Fibroblast of mammary gland (primary cell): Measurements from ENCODE around the gene PDIK1L.

Source experiments
- DNase-seq: peaks from one replicate; pipeline ENCODE4 v3.0.0-alpha.2; 2010; ENCODE audit warnings: low read depth
- H3K4me3 ChIP-seq: 2 replicates; pipeline ENCODE4 v1.5.1; 2011; ENCODE audit warnings: low read depth, mild to moderate bottlenecking, low read length, moderate library complexity; ENCODE audit not compliant: control insufficient read depth
- CTCF ChIP-seq: conservative IDR thresholded peaks from 2 replicates; pipeline ENCODE4 v1.5.1; 2011; ENCODE audit warnings: low read depth, low read length, inconsistent platforms; ENCODE audit not compliant: control insufficient read depth, insufficient read depth

PDIK1L gene

DNA sequence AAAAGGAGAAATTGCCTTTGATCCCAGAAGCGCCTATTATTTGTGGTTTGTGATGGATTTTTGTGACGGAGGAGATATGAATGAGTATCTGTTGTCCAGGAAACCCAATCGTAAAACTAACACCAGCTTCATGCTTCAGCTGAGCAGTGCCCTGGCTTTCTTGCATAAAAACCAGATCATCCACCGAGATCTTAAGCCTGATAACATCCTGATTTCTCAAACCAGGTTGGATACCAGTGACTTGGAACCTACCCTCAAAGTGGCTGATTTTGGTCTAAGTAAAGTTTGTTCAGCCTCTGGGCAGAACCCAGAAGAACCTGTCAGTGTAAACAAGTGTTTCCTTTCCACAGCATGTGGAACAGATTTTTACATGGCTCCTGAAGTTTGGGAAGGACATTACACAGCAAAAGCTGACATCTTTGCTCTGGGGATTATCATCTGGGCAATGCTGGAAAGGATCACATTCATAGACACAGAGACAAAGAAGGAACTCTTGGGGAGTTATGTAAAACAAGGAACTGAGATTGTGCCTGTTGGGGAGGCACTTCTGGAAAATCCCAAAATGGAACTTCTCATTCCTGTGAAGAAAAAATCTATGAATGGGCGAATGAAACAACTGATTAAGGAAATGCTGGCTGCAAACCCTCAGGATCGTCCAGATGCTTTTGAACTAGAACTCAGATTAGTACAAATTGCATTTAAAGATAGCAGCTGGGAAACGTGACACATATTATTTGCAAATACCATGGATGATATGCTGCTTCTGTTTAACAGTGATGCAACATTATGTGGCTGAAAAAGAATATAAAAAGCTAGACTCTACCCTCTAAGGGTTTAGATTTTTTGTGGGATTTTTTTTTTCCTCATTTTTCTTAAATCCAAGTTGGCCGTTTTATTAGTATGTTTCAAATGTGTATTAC lies 10.5 kb downstream of the PDIK1L start:
- no peak for TF ChIP-seq CTCF
- H3K4me3 ChIP-seq: no peak overlapping the region
- DNase-seq: no peak

DNA sequence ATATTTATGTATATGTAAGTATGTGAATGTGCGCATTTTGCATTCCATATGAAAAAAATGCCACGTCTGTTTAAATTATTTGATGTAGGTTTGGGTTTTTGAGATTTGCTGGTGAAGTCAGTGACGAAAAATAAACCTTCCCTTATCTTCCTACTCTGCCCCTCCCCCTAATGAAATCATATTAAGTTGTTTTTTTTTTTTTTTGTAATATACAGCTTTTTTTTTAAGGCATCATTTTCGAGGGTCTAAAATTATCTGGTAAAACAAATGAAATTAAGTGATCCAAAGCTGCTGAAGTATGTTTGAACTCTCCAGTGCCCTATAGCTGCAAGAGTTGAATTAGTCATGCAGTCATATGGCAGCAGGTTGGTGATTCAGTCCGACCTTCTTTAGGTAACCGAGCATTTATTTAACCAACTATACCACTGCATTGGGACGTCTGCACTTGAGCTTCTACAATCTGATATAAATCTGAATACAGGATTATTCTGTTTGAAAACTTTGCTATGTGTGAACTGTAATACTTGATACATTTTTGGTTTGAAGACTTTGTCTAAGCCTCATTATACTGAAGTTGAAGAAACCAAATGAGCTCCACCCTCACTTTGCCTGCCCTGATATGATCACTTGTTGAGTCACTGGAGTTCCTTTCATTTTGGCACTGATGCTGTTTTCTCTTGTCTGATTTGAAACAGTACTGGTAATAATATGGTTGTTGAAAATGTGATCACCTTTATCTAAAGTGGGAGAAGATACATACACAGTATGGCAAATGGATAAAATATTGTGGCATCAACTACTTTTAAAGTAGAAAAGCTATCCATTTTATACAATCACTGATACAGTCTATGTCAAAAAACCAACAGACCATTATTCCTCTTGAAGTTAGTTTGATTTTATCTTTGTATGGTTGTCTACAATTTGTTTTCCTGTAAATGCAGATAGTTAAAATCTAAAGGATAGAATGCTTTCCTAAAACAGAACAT lies 11.7 kb downstream of the PDIK1L start:
- TF ChIP-seq CTCF: no peak
- H3K4me3 ChIP-seq: no peak overlapping the region
- peak; percentile 77 for DNase-seq

DNA sequence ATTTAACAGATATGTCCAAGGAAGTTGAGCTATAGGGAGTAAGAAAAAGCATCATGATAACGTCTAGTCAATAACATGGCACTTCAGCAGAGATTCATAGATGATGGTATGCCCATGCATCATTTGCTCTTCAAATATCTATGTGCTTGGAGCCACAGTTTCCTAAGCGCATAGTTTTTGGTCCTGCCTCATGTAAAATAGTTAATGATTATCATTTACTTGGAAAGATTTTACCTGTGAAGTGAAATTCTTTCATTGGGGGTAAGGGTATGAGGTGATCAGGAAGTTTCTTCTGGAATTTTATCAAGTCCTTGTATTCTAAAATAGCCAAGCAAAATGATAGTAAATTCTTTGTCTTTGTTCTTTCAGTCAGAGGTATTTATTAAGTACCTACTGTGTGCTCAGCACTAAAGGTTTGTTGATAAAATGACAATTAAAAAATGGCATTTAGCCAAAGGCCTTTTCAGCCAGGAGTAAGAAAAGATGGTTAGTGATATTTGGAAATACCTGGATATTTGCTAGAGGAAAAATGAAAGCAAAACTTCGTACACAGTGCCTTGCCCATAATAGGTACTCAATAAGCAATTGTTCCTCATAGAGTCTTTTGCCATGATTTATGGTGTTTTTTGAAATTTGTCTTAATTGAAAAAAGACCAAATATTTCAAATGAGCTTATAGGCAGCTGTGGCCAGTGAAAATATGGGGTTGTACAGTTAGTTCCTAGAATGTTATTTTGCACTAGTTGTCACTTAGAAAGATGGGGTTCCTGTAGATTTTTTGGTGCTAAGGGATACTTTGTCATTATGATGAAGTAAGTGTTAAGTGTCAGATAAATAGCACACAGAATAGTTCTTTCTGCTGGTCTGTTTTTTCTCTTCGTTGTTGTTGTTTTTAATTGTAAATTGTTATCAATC lies 13.1 kb downstream of the PDIK1L start:
- H3K4me3 ChIP-seq: no peak overlapping the region
- no peak for TF ChIP-seq CTCF
- no peak for DNase-seq

- no peak for TF ChIP-seq CTCF
- no peak overlapping the region for H3K4me3 ChIP-seq
- DNase-seq: no peak
Observed at GRCh38 chr1:26125382-26125781, 13.8 kb downstream of the PDIK1L start.

GRCh38 chr1:26125946-26126320 lies 14.3 kb downstream of the PDIK1L start:
- TF ChIP-seq CTCF: no peak
- no peak overlapping the region for H3K4me3 ChIP-seq
- no peak for DNase-seq

DNA sequence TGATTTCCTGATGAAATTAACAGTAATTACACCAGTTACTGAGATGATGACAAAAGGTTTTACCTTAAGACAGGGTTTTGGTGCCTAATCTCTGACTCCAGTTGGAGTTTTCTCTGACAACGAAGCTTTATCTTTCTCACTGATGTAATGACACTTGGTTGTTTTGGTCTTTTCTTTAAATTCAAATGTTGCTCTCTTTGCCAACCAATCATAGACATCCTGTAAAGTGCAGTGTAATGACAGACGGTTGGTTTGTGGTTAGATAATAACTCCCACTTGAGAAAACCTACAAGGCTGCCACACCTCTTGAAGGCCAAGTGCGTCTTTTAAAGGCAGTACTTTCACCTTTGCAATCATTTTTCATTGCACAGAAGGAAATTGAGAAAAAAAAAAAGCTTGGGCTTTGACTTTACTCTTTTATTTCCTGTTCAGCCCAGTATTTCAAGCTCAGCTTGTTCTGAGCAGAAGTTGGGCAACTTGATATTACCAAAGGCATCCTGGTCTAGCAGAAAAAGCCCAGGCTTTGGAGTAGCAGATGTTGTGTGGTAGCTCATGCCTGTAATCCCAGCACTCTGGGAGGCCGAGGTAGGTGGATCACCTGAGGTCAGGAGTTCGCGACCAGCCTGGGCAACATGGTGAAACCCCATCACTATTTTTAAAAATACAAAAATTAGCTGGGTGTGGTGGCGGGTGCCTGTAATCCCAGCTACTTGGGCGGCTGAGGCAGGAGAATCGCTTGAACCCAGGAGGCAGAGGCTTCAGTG lies 14.9 kb downstream of the PDIK1L start:
- no peak overlapping the region for H3K4me3 ChIP-seq
- no peak for TF ChIP-seq CTCF
- peak; percentile 38 for DNase-seq
